Chondrocyte (in vitro differentiated cells): ENCODE data around the gene AHI1. TPM values are rescaled to one million over a fixed set of nuclear protein-coding genes. Genes with fewer than 3 reads are reported as not detected.

Source experiments
- DNase-seq: peaks from one replicate; pipeline ENCODE4 v3.0.0; 2021; ENCODE audit warnings: mixed read lengths, low spot score
- H3K27ac Mint-ChIP-seq: one replicate; pipeline ENCODE4 v1.8.0; 2021; ENCODE audit warnings: mild to moderate bottlenecking, moderate library complexity, mixed read lengths; ENCODE audit not compliant: unreplicated experiment
- H3K27me3 Mint-ChIP-seq: 2 replicates; pipeline ENCODE4 v1.8.0; 2021; ENCODE audit warnings: low read depth, mixed read lengths
- H3K36me3 Mint-ChIP-seq: 2 replicates; pipeline ENCODE4 v1.8.0; 2021; ENCODE audit warnings: low read depth, mixed read lengths
- H3K4me1 Mint-ChIP-seq: 2 replicates; pipeline ENCODE4 v1.8.0; 2021; ENCODE audit warnings: low read depth, mild to moderate bottlenecking, mixed read lengths
- H3K4me3 Mint-ChIP-seq: one replicate; pipeline ENCODE4 v1.8.0; 2021; ENCODE audit warnings: mild to moderate bottlenecking, moderate library complexity, mixed read lengths; ENCODE audit not compliant: unreplicated experiment
- H3K9me3 Mint-ChIP-seq: 2 replicates; pipeline ENCODE4 v1.8.0; 2021; ENCODE audit warnings: low read depth, mixed read lengths
- CTCF ChIP-seq: fragments of 200-600 bp; sonication (generic); IDR thresholded peaks from 2 replicates; pipeline ENCODE4 v1.5.0; 2021; ENCODE audit warnings: antibody characterized with exemption, mild to moderate bottlenecking, moderate library complexity
- total RNA-seq: library from RNA; stranded (reverse); gene quantifications from 3 replicates; pipeline ENCODE4 v1.2.1, GENCODE V29; 2021

AHI1 gene
- total RNA-seq, 1 donor from 2014 or later: 14.8 TPM

GRCh38 chr6:135527960-135528249 is 30.4 kb upstream of the AHI1 start:
- no peaks in the 10 kb centered on the region for H3K4me1 Mint-ChIP-seq
- H3K36me3 Mint-ChIP-seq: no peaks in the 10 kb centered on the region
- no peaks in the 10 kb centered on the region for H3K27me3 Mint-ChIP-seq
- no peaks in the 10 kb centered on the region for H3K9me3 Mint-ChIP-seq
- H3K4me3 Mint-ChIP-seq: no peak overlapping the region
- no peak overlapping the region for H3K27ac Mint-ChIP-seq
- TF ChIP-seq CTCF: no peak
- DNase-seq: no peak

GRCh38 chr6:135527116-135527959 is 29.8 kb upstream of the AHI1 start:
- DNase-seq: no peak
- Mint-ChIP-seq H3K27me3 (no peaks in the 10 kb centered on the region), H3K36me3 (no peaks in the 10 kb centered on the region), H3K27ac (no peak overlapping the region), H3K4me1 (no peaks in the 10 kb centered on the region), H3K9me3 (no peaks in the 10 kb centered on the region), H3K4me3 (no peak overlapping the region)
- no peak for TF ChIP-seq CTCF

GRCh38 chr6:135525594-135525993 is 28.1 kb upstream of the AHI1 start:
- no peaks in the 10 kb centered on the region for H3K9me3 Mint-ChIP-seq
- no peaks in the 10 kb centered on the region for H3K27me3 Mint-ChIP-seq
- peaks cover 8% of the 10 kb centered on the region for H3K4me1 Mint-ChIP-seq
- DNase-seq: no peak
- no peak overlapping the region for H3K4me3 Mint-ChIP-seq
- no peak overlapping the region for H3K27ac Mint-ChIP-seq
- no peak for TF ChIP-seq CTCF
- H3K36me3 Mint-ChIP-seq: no peaks in the 10 kb centered on the region

GRCh38 chr6:135522965-135523692 is 25.6 kb upstream of the AHI1 start:
- Mint-ChIP-seq H3K27ac (no peak overlapping the region), H3K36me3 (no peaks in the 10 kb centered on the region), H3K4me1 (peaks cover 8% of the 10 kb centered on the region), H3K9me3 (no peaks in the 10 kb centered on the region), H3K4me3 (no peak overlapping the region), H3K27me3 (no peaks in the 10 kb centered on the region)
- no peak for DNase-seq
- TF ChIP-seq CTCF: no peak

GRCh38 chr6:135521431-135521830 is 23.9 kb upstream of the AHI1 start:
- H3K27ac Mint-ChIP-seq: no peak overlapping the region
- H3K36me3 Mint-ChIP-seq: peaks cover 5% of the 10 kb centered on the region
- no peak for DNase-seq

More at GRCh38 chr6:135521431-135521830, 23.9 kb upstream of the AHI1 start:
- TF ChIP-seq CTCF: no peak
- H3K9me3 Mint-ChIP-seq: peaks cover 11% of the 10 kb centered on the region
- no peak overlapping the region for H3K4me3 Mint-ChIP-seq
- no peaks in the 10 kb centered on the region for H3K27me3 Mint-ChIP-seq
- peaks cover 8% of the 10 kb centered on the region for H3K4me1 Mint-ChIP-seq
